KOPT-K1 (cell line): ENCODE results near the gene FLII.

ENCODE experiments used
- H3K27ac ChIP-seq: fragments of 200-600 bp; sonication (generic); 2 replicates; pipeline ENCODE4 v1.5.1; 2016; ENCODE audit warnings: antibody characterized with exemption, mild to moderate bottlenecking, low read depth, low read length; ENCODE audit not compliant: poor library complexity, severe bottlenecking
- H3K36me3 ChIP-seq: fragments of 200-600 bp; sonication (generic); 2 replicates; pipeline ENCODE4 v1.5.1; 2017; ENCODE audit warnings: antibody characterized with exemption, mild to moderate bottlenecking, low read length, moderate library complexity; ENCODE audit not compliant: insufficient read depth
- H3K9me3 ChIP-seq: fragments of 200-600 bp; sonication (generic); 2 replicates; pipeline ENCODE4 v1.5.1; 2017; ENCODE audit warnings: antibody characterized with exemption, low read length, mild to moderate bottlenecking; ENCODE audit not compliant: insufficient read depth, poor library complexity, severe bottlenecking

The FLII gene

DNA sequence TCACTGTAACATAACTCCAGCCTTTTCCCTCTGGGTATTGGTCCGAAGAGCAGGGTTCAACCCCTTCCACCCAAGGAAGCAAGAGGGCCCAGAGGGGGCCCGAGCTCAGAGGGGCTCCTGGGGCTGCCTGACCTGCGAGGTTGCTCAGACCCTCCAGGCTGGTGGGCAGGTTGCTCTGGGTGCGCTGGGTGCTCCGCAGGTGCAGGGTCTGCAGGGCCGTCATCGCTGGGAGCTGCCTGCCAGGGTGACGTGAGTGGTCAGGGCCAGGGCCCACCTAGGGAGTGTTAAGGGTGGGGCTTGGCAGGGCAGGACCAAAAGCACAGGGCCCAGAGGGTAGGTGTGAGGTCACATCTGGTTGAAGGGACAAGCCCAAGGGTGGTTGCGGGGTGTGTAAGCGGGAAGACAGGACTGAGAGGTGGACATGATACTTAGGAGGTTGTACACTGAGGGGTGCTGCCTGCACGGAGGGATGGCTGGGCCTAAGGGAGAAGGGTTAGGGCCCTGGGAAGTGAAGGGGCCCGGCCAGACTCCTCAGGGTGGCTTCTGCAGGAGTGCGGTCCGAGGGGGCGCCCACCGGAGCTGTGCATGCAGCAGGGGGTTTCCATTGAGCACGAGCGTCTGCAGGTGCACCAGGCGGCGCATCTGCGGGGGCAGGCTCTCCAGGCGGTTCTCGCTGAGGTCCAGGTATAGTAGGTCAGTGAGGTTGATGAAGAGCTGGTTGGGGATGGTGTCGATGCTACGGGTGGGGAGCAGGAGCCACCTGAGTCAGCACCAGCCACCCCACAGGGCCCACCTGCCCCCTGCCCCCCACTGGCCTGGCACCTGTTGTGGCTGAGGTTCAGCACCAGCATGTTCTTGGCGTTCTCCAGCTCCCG, 4.4 kb downstream of the FLII start:
- Histone ChIP-seq H3K9me3 (no peaks in the 10 kb centered on the region), H3K27ac (no peak overlapping the region), H3K36me3 (peaks cover 71% of the 10 kb centered on the region)

GRCh38 chr17:18253187-18253884, 5.2 kb downstream of the FLII start:
- no peak overlapping the region for H3K27ac ChIP-seq
- H3K36me3 ChIP-seq, result peaks cover 79% of the 10 kb centered on the region
- no peaks in the 10 kb centered on the region for H3K9me3 ChIP-seq

- Histone ChIP-seq H3K27ac (no peak overlapping the region), H3K9me3 (no peaks in the 10 kb centered on the region), H3K36me3 (peaks cover 91% of the 10 kb centered on the region)
These were observed 6.4 kb downstream of the FLII start for GRCh38 chr17:18252160-18252559.

GRCh38 chr17:18251204-18251603, 7.3 kb downstream of the FLII start:
- Histone ChIP-seq H3K36me3 (peaks cover 96% of the 10 kb centered on the region), H3K27ac (no peak overlapping the region), H3K9me3 (no peaks in the 10 kb centered on the region)

GRCh38 chr17:18250708-18251107, 7.8 kb downstream of the FLII start:
- Histone ChIP-seq H3K36me3 (peaks cover 96% of the 10 kb centered on the region), H3K9me3 (no peaks in the 10 kb centered on the region), H3K27ac (no peak overlapping the region)

DNA sequence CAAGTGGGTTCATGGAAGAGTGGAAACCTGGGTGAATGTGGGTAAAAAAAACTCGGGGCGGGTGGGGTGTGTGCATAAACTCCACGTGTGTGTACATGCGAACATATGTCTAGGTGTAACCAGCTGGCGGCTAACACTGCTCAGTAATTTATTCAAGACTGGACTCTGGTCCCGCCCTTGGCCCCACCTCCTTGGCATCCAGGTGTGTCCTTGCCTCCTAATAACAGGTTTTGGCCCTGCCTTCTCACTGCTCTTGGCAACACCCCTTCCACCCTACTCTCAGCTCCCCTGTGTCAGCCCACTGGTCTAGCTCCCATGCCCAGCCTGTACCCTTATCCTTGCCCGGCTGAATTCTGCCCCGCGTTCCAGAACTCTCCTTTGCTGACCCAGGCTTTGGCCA, 8.3 kb downstream of the FLII start:
- Histone ChIP-seq H3K9me3 (no peaks in the 10 kb centered on the region), H3K27ac (no peak overlapping the region), H3K36me3 (peaks cover 96% of the 10 kb centered on the region)

GRCh38 chr17:18248811-18249210, 9.7 kb downstream of the FLII start:
- Histone ChIP-seq H3K27ac (no peak overlapping the region), H3K36me3 (peaks cover 90% of the 10 kb centered on the region), H3K9me3 (no peaks in the 10 kb centered on the region)

DNA sequence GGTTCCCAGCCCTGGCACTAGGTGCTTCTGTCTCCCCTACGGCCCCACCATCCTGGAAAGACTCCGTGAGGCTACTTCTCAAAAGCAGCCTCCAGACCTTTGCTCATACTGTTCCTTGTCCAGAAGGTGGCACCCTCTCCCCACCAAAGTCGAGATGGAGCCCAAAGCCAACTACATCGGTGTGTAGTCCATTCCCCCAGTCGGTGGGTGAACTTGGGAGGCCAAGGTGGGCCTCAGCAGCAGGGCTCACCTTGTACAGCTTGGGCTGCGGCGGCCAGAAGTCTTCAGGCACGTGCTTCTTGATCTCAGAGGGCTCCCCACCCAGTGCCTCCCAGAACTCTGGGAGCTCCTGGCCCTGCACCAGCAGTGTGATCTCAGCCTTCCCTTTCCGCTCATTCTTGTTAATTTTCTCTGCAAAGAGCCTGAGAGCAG, 10.2 kb downstream of the FLII start:
- H3K27ac ChIP-seq, result no peak overlapping the region
- peaks cover 90% of the 10 kb centered on the region for H3K36me3 ChIP-seq
- no peaks in the 10 kb centered on the region for H3K9me3 ChIP-seq

- Histone ChIP-seq H3K9me3 (no peaks in the 10 kb centered on the region), H3K36me3 (peaks cover 85% of the 10 kb centered on the region), H3K27ac (no peak overlapping the region)
These were observed 10.9 kb downstream of the FLII start for GRCh38 chr17:18247613-18248001.

DNA sequence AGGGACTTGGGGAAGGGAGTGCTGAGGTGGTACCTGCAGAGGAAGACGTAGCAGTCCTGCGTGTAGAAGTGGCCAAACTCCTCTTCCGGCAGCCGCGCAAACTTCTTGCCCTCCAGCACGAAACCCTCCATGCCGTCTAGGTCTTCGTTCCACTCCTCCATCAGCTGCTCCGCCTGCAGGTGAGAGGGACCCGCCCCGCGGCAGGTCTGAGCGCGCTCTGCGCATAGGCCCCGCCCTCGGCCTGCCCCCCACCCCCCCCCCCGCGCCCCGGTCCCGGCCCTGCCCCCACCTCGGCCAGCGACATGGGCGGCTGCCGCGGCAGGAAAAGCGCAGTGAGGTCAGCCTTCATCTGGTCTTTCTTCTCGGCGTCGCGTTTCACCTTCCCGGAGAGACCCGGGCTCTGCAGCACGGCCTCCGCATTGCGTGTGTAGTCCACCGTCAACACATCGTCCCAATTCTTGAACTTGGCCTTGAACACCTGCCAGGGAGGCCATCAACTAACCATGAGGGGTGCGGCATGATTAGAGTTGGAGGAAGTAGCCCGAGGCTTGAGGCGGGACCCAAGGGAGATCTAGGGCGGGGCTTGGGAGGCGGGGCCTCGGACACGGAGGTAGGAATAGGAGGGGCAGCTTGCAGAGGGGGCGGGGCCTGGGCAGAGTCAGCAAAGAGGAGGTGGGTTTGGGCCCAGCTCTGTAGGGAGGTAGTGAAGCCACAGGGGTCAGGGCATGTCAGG, 11.5 kb downstream of the FLII start:
- Histone ChIP-seq H3K36me3 (peaks cover 83% of the 10 kb centered on the region), H3K9me3 (no peaks in the 10 kb centered on the region), H3K27ac (no peak overlapping the region)

DNA sequence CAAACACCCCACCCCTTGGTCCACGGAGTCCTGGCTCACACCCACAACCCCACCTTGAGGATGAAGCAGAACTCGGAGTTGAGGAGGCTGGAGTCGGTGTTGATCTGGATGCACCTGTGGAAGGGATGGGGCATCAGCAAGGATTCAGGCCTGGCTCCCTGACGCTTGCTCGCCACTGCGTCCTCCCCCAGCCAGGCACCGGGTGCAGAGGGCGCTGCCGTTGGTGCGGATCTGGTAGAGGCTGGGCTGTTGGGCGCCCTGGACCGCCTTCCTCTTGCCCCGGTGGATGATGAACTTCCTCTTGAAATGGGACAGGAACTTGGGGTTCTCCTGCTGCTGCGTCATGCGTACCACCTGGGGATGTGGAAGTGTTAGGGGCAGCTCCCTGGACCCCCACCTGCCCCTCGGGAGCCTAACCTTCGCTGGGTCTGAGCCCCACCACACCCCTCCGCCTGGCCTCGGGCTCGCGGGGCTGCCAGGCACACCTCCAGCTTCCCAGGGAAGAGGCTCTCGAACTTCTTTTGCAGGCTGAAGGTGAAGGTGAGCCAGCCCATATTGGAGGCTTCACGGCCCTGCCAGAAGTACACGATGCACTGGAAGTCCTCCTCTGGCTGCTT, 12.3 kb downstream of the FLII start:
- H3K36me3 ChIP-seq, result peaks cover 83% of the 10 kb centered on the region
- H3K9me3 ChIP-seq, result no peaks in the 10 kb centered on the region
- H3K27ac ChIP-seq, result no peak overlapping the region

DNA sequence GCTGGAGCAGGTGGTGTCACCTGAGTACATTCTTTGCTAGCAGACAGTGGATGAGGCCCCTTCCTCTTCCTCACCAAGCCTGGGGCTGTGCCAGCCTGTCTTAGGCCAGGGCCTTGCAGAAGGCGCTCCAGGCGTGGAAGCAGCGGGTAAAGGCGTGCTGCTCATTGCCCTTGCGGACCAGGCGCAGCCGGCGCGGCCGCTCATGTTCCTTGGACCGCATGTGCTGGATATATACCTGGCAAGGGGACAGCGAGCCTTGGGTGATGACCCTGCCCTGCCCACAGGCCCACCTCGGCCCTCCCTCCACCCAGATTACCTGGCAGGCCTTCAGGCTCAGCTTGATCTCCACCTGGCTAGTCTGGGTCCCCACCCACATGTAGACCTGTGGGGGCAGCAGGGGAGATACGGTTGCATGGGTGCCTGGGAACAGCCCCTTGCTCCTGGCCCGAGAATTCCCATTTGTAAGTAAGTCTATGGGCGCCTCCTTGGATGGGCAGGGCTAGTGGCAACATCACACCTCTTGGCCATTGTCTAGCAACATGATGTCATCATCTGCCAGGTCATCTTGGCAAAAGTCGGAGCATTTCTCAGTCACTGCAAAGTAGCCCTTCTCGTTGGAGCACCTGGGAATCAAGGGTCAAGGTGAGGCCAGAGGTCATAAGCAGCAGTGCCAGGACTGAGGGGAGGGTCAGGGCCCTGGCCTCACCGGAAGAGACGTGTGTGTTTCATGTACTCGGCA, 13.3 kb downstream of the FLII start:
- no peak overlapping the region for H3K27ac ChIP-seq
- H3K9me3 ChIP-seq, result no peaks in the 10 kb centered on the region
- H3K36me3 ChIP-seq, result peaks cover 73% of the 10 kb centered on the region

- H3K36me3 ChIP-seq, result peaks cover 51% of the 10 kb centered on the region
- no peaks in the 10 kb centered on the region for H3K9me3 ChIP-seq
- H3K27ac ChIP-seq, result no peak overlapping the region
These were observed 17.2 kb downstream of the FLII start for GRCh38 chr17:18241229-18241871.

DNA sequence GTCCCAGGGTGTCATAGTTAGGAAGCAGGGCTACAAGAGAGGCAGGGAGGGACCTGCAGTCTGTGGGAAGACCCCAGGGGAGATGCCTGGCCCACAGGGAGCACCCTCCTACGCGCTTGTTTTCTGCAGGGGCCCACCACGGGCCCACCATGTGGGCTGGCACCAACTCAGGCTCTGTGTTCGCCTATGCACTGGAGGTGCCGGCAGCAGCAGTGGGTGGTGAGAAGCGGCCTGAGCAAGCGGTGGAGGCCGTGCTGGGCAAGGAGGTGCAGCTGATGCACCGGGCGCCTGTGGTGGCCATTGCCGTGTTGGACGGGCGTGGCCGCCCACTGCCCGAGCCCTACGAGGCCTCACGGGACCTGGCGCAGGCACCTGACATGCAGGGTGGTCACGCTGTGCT, 18.1 kb downstream of the FLII start:
- H3K27ac ChIP-seq, result no peak overlapping the region
- no peaks in the 10 kb centered on the region for H3K9me3 ChIP-seq
- peaks cover 51% of the 10 kb centered on the region for H3K36me3 ChIP-seq
